Vagina (tissue), 2 donors: ENCODE results near the gene DDN.

Experiments used
- CTCF ChIP-seq, 3 experiments: fragments of 450-650 bp in 2 of 3; fragments of 200-600 bp in 1 of 3; sonication (generic) in 1 of 3; IDR thresholded peaks; one replicate each; pipeline ENCODE4 v1.5.1; 2017 to 2019; ENCODE audit warnings: antibody characterized with exemption in 3 of 3, mild to moderate bottlenecking in 2 of 3, moderate library complexity in 2 of 3
- POLR2A ChIP-seq, 2 donors: fragments of 450-650 bp; IDR thresholded peaks; one replicate each; pipeline ENCODE4 v1.6.1; 2017; ENCODE audit warnings: antibody characterized with exemption in 2 of 2, mild to moderate bottlenecking in 2 of 2, moderate library complexity in 2 of 2

GRCh38 chr12:49037111-49037946 is 38.2 kb upstream of the DDN start:
- no peak for TF ChIP-seq CTCF (IDR thresholded peaks at IDR 0.05)
- no peak for TF ChIP-seq POLR2A (IDR thresholded peaks at IDR 0.05)
